ENCODE results near the gene NEU3. TPM values are rescaled to one million over a fixed set of nuclear protein-coding genes. Genes with fewer than 3 reads are reported as not detected.

NEU3 gene
- total RNA-seq, 1 experiment from 2014 or later, result 16.4 TPM

- no peak for TF ChIP-seq FOXP1 (CRISPR knock-in tag; IDR thresholded peaks at IDR 0.05; ENCODE audit: borderline replicate concordance)
- no peak for TF ChIP-seq IRF1 (CRISPR knock-in tag; IDR thresholded peaks at IDR 0.05)
- no peak for TF ChIP-seq KAT7 (CRISPR knock-in tag; IDR thresholded peaks at IDR 0.05; ENCODE audit: borderline replicate concordance)
- no peak for TF ChIP-seq NR2C2 (CRISPR knock-in tag; IDR thresholded peaks at IDR 0.05)
- TF ChIP-seq FOXK1 (CRISPR knock-in tag; IDR thresholded peaks at IDR 0.05), result no peak
- no peak for TF ChIP-seq ZNF232 (CRISPR knock-in tag; IDR thresholded peaks at IDR 0.05)
- TF ChIP-seq ATF1 (CRISPR knock-in tag; IDR thresholded peaks at IDR 0.05), result no peak
- no peak for TF ChIP-seq SP1 (CRISPR knock-in tag; conservative IDR thresholded peaks at IDR 0.05)
- TF ChIP-seq AFF4 (CRISPR knock-in tag; IDR thresholded peaks at IDR 0.05; ENCODE audit: borderline replicate concordance), result no peak
- no peak for TF ChIP-seq TCF7 (CRISPR knock-in tag; IDR thresholded peaks at IDR 0.05; ENCODE audit: low read depth)
- no peak for TF ChIP-seq RELA (CRISPR knock-in tag; IDR thresholded peaks at IDR 0.05; ENCODE audit: borderline replicate concordance)
- no peak for TF ChIP-seq ZNF512 (CRISPR knock-in tag; IDR thresholded peaks at IDR 0.05; ENCODE audit: borderline replicate concordance)
These were observed 32.2 kb upstream of the NEU3 start (continued) for GRCh38 chr11:74956397-74957015.

GRCh38 chr11:74957937-74958629 lies 30.6 kb upstream of the NEU3 start:
- no peaks in the 10 kb centered on the region for H3K27me3 Mint-ChIP-seq (ENCODE audit: low read depth)
- H3K9me3 Mint-ChIP-seq, result no peaks in the 10 kb centered on the region
- DNase-seq (ENCODE audit: low spot score) (no peak), ATAC-seq (no peak)
- POLR2A ChIA-PET, result no interaction called here
- H3K4me3 Mint-ChIP-seq, result no peak overlapping the region
- H3K36me3 Mint-ChIP-seq, result peaks cover 6% of the 10 kb centered on the region; the same call in 1 of the 2 replicates
- H3K27ac Mint-ChIP-seq, result no peak overlapping the region
- CTCF ChIA-PET, result no interaction called here
- peaks cover 6% of the 10 kb centered on the region; the same call in 1 of the 2 replicates for H3K4me1 Mint-ChIP-seq
- TF ChIP-seq ZNF219 (CRISPR knock-in tag; IDR thresholded peaks at IDR 0.05; ENCODE audit: borderline replicate concordance) (no peak), ZNF532 (CRISPR knock-in tag; IDR thresholded peaks at IDR 0.05; ENCODE audit: borderline replicate concordance) (no peak), PRDM15 (CRISPR knock-in tag; IDR thresholded peaks at IDR 0.05) (no peak), TP53 (CRISPR knock-in tag; IDR thresholded peaks at IDR 0.05) (no peak), NR1H2 (CRISPR knock-in tag; IDR thresholded peaks at IDR 0.05) (no peak), RELA (CRISPR knock-in tag; IDR thresholded peaks at IDR 0.05; ENCODE audit: borderline replicate concordance) (no peak)

All from WTC11 (cell line).